Fibroblast of lung (primary cell): ENCODE measurements around the gene AP1M2. TPM values are rescaled to one million over a fixed set of nuclear protein-coding genes. Genes with fewer than 3 reads are reported as not detected.

Experiments
- DNase-seq, 2 donors: peaks; one replicate each; pipeline versions ENCODE4 v3.0.0 to v3.0.0-alpha.2; 2010; ENCODE audit warnings: low read depth in 2 of 2
- H2AFZ ChIP-seq: 2 replicates; pipeline ENCODE4 v1.5.1; 2012; ENCODE audit warnings: low read length, control low read depth, inconsistent platforms
- H3K27ac ChIP-seq: 2 replicates; pipeline ENCODE4 v1.5.1; 2011; ENCODE audit warnings: low read length, control low read depth; ENCODE audit not compliant: insufficient read depth
- H3K27me3 ChIP-seq: 2 replicates; pipeline ENCODE4 v1.5.1; 2011; ENCODE audit warnings: mild to moderate bottlenecking, low read length; ENCODE audit not compliant: control insufficient read depth, insufficient read depth
- H3K36me3 ChIP-seq: 2 replicates; pipeline ENCODE4 v1.5.1; 2011; ENCODE audit warnings: low read length; ENCODE audit not compliant: control insufficient read depth, insufficient read depth
- H3K4me1 ChIP-seq: 2 replicates; pipeline ENCODE4 v1.5.1; 2011; ENCODE audit warnings: low read length; ENCODE audit not compliant: control insufficient read depth, insufficient read depth; ENCODE audit errors: extremely low read depth
- H3K4me2 ChIP-seq: 2 replicates; pipeline ENCODE4 v1.5.1; 2011; ENCODE audit warnings: low read length, control low read depth; ENCODE audit not compliant: insufficient read depth; ENCODE audit errors: extremely low read depth
- H3K4me3 ChIP-seq, 4 experiments: fragments of 200-600 bp in 1 of 4; sonication (generic) in 1 of 4; replicated peaks in 1 of 4; 2 replicates each; pipeline ENCODE4 v1.5.1; 2011 to 2016; ENCODE audit warnings: low read length in 4 of 4, low read depth in 3 of 4, mild to moderate bottlenecking in 3 of 4, control low read depth in 2 of 4, inconsistent platforms in 1 of 4, mixed read lengths in 1 of 4; ENCODE audit not compliant: insufficient read depth in 1 of 4; ENCODE audit errors: control extremely low read depth in 1 of 4
- H3K79me2 ChIP-seq: 2 replicates; pipeline ENCODE4 v1.5.1; 2012; ENCODE audit warnings: mild to moderate bottlenecking, low read length, inconsistent platforms; ENCODE audit not compliant: control insufficient read depth, insufficient read depth
- H3K9ac ChIP-seq: 2 replicates; pipeline ENCODE4 v1.5.1; 2011; ENCODE audit warnings: mild to moderate bottlenecking, low read length, control low read depth; ENCODE audit not compliant: insufficient read depth
- H3K9me3 ChIP-seq: 2 replicates; pipeline ENCODE4 v1.5.1; 2012; ENCODE audit warnings: low read depth, low read length; ENCODE audit not compliant: control insufficient read depth, insufficient read depth
- H4K20me1 ChIP-seq: 2 replicates; pipeline ENCODE4 v1.5.1; 2011; ENCODE audit warnings: low read length; ENCODE audit not compliant: control insufficient read depth, insufficient read depth; ENCODE audit errors: extremely low read depth
- CTCF ChIP-seq, 2 donors: IDR thresholded peaks in 1 of 2; conservative IDR thresholded peaks in 1 of 2; 1 replicate in 1 of 2; 2 replicates in 1 of 2; pipeline ENCODE4 v1.5.1; 2011 to 2012; ENCODE audit warnings: low read length in 2 of 2, control low read depth in 1 of 2, inconsistent platforms in 1 of 2, low read depth in 1 of 2, mild to moderate bottlenecking in 1 of 2
- EZH2 ChIP-seq: IDR thresholded peaks from 2 replicates; pipeline ENCODE4 v1.5.1; 2012; ENCODE audit warnings: low read length, control low read depth, mild to moderate bottlenecking; ENCODE audit errors: missing control alignments
- polyA minus RNA-seq: library from RNA; depleted of rRNA, polyadenylated mRNA; stranded (reverse); fragments of >200 nt; gene quantifications from 2 replicates; pipeline ENCODE4 v1.2.3, GENCODE V29; 2011; ENCODE audit warnings: low replicate concordance
- polyA plus RNA-seq, 2 donors: library from polyadenylated mRNA; depleted of rRNA in 1 of 2; stranded (reverse) in 1 of 2; unstranded in 1 of 2; fragments of >200 nt; gene quantifications; 2 replicates each; pipeline ENCODE4 v1.2.1, GENCODE V29; 2011 to 2012; ENCODE audit warnings: missing spikeins in 1 of 2
- total RNA-seq: library from RNA; depleted of rRNA; stranded (reverse); fragments of >200 nt; gene quantifications from 2 replicates; pipeline ENCODE4 v1.2.1, GENCODE V29; 2014

AP1M2 gene
- 0.17 TPM in 1 of 2 replicates, not detected in the other for total RNA-seq
- polyA plus RNA-seq: 0.16 and 0.45 TPM in 2 replicates
- 0.41 and 0.85 TPM in 2 replicates for polyA plus RNA-seq (2012)
- polyA minus RNA-seq: not detected in 2 replicates

- no peak within 1 kb of the TSS for H2AFZ ChIP-seq
- H3K9me3 ChIP-seq: no peaks in the 10 kb centered on the region
- H3K4me2 ChIP-seq: no peak within 1 kb of the TSS
- no peak within 1 kb of the TSS for H3K27ac ChIP-seq
- H3K4me3 ChIP-seq: no peak within 1 kb of the TSS
- no peaks in the 10 kb centered on the region for H3K79me2 ChIP-seq
- H3K4me1 ChIP-seq: no peaks in the 10 kb centered on the region
- H3K9ac ChIP-seq: no peak within 1 kb of the TSS
- DNase-seq: no peak
- H4K20me1 ChIP-seq: no peaks in the 10 kb centered on the region
- H3K27me3 ChIP-seq: peaks cover 15% of the 10 kb centered on the region
- TF ChIP-seq EZH2: peak; percentile 64
- no peak for TF ChIP-seq CTCF (conservative IDR thresholded peaks at IDR 0.05 in 1 of 2, IDR thresholded peaks at IDR 0.05 in 1 of 2; ENCODE audit: low read depth in 1 of 2, low read length in 2 of 2)
- no peaks in the 10 kb centered on the region for H3K36me3 ChIP-seq
Measured at GRCh38 chr19:10587022-10587838, at the start of gene AP1M2. TSS of gene AP1M2 (minus strand) at chr19:10587312. CDS start at chr19:10587231, 81 bp downstream.

- Histone ChIP-seq H3K27me3 (no peaks in the 10 kb centered on the region), H3K79me2 (no peaks in the 10 kb centered on the region), H3K9ac (no peak overlapping the region), H4K20me1 (no peaks in the 10 kb centered on the region), H2AFZ (no peak overlapping the region), H3K27ac (no peak overlapping the region), H3K4me2 (no peak overlapping the region), H3K4me1 (no peaks in the 10 kb centered on the region), H3K4me3 (no peak overlapping the region), H3K9me3 (no peaks in the 10 kb centered on the region), H3K36me3 (peaks cover 29% of the 10 kb centered on the region)
- no peak for DNase-seq
- TF ChIP-seq EZH2 (no peak), CTCF (conservative IDR thresholded peaks at IDR 0.05 in 1 of 2, IDR thresholded peaks at IDR 0.05 in 1 of 2; ENCODE audit: low read depth in 1 of 2, low read length in 2 of 2) (no peak)
Measured at GRCh38 chr19:10636304-10636972, 49.3 kb upstream of the AP1M2 start.

GRCh38 chr19:10634963-10635362 is 47.9 kb upstream of the AP1M2 start:
- Histone ChIP-seq H3K4me2 (no peak overlapping the region), H3K79me2 (no peaks in the 10 kb centered on the region), H3K27ac (no peak overlapping the region), H2AFZ (no peak overlapping the region), H3K4me1 (no peaks in the 10 kb centered on the region), H3K9ac (no peak overlapping the region), H4K20me1 (no peaks in the 10 kb centered on the region), H3K36me3 (peaks cover 26% of the 10 kb centered on the region), H3K27me3 (no peaks in the 10 kb centered on the region), H3K9me3 (no peaks in the 10 kb centered on the region), H3K4me3 (no peak overlapping the region)
- no peak for TF ChIP-seq CTCF (conservative IDR thresholded peaks at IDR 0.05 in 1 of 2, IDR thresholded peaks at IDR 0.05 in 1 of 2; ENCODE audit: low read depth in 1 of 2, low read length in 2 of 2)
- DNase-seq: no peak
